RWPE2 (cell line): ENCODE measurements around the gene KITLG.

ENCODE experiments used
- ATAC-seq: fragments of 200-7000 bp; cut with Tn5 transposase; 3 replicates; pipeline ENCODE4 v1.9.1; 2021; ENCODE audit warnings: low read depth
- DNase-seq: peaks from one replicate; pipeline ENCODE4 v3.0.0-alpha.2; 2020; ENCODE audit warnings: low spot score
- H3K27ac ChIP-seq: fragments of 450-650 bp; 2 replicates; pipeline ENCODE4 v1.5.1; 2017; ENCODE audit warnings: mild to moderate bottlenecking; ENCODE audit not compliant: poor library complexity, severe bottlenecking
- H3K27me3 ChIP-seq: fragments of 250-450 bp; sonication (Bioruptor Pico); 2 replicates; pipeline ENCODE4 v1.5.1; 2021; ENCODE audit warnings: mild to moderate bottlenecking, moderate library complexity; ENCODE audit not compliant: insufficient read depth, poor library complexity, severe bottlenecking
- H3K36me3 ChIP-seq: fragments of 250-450 bp; sonication (Bioruptor Pico); 2 replicates; pipeline ENCODE4 v1.5.1; 2020; ENCODE audit warnings: low read depth, mild to moderate bottlenecking, moderate library complexity
- H3K4me1 ChIP-seq: fragments of 250-450 bp; sonication (Bioruptor Pico); 2 replicates; pipeline ENCODE4 v1.5.1; 2021; ENCODE audit warnings: mild to moderate bottlenecking, moderate library complexity; ENCODE audit not compliant: insufficient read depth, poor library complexity, severe bottlenecking
- H3K4me3 ChIP-seq: fragments of 250-450 bp; sonication (Bioruptor Pico); 2 replicates; pipeline ENCODE4 v1.5.1; 2021; ENCODE audit warnings: mild to moderate bottlenecking, moderate library complexity; ENCODE audit not compliant: severe bottlenecking
- H3K9me3 ChIP-seq: fragments of 250-450 bp; sonication (Bioruptor Pico); 2 replicates; pipeline ENCODE4 v1.5.1; 2021; ENCODE audit warnings: mild to moderate bottlenecking, moderate library complexity; ENCODE audit not compliant: severe bottlenecking
- CTCF ChIP-seq: fragments of 450-650 bp; IDR thresholded peaks from one replicate; pipeline ENCODE4 v1.5.1; 2017; ENCODE audit warnings: mild to moderate bottlenecking, moderate library complexity; ENCODE audit not compliant: poor library complexity, severe bottlenecking

KITLG gene

DNA sequence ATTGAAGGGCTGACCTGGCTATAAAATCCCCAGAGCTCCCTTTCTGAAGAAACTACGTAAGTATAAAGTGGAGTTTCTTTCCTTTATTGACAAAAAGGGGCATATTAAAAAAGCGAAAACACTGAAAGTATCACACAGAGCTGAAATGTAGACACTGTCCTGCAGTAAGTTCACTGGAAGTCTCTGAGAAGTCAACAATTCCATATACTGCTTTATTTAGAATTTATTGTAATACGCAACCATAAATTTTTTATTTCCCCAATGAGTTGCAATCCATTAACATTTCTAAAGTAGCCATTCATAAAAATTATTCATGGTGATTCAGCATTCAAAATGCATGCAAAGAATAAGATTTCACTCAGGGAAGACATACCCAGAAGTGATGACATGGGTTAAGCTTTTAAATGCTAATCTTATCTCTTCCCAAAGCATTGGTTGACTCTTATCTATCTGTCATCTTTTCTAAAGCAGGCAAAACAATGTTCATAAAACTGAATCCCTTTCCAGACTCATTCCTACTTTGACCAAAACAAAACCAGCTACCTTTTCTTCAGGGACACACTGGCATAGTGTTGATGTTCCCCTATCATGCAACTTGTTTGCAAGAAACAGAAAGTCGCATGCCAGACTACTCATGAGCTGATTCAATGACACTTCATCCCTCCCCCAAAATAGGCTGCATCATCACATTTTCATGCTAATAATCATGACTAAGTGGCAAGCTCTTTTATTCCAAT is 17.3 kb downstream of the KITLG start:
- ATAC-seq = no peak
- Histone ChIP-seq H3K27me3 (no peaks in the 10 kb centered on the region), H3K27ac (no peak overlapping the region), H3K4me3 (no peak overlapping the region), H3K4me1 (peaks cover 7% of the 10 kb centered on the region), H3K9me3 (no peaks in the 10 kb centered on the region), H3K36me3 (no peaks in the 10 kb centered on the region)
- no peak for TF ChIP-seq CTCF
- no peak for DNase-seq

DNA sequence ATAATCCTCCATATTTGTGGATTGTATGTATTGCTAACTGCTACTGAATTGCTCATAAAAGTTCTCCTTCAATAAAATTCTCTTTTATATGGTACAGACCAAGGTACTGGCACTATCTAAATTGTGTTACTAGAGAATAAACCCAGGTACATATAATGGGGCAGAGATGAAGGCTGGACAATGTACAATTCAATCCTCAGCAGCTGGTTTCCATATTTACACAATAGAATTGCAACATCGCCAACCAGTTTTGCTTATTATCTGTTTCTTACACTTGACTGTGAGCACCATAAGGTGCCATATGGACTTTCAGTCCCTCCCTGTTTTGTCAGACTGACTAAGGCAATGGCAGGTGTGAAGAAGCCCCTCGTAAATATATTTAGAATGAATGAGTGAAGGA is 18.1 kb downstream of the KITLG start:
- Histone ChIP-seq H3K36me3 (no peaks in the 10 kb centered on the region), H3K27me3 (no peaks in the 10 kb centered on the region), H3K4me3 (no peak overlapping the region), H3K27ac (no peak overlapping the region), H3K4me1 (peaks cover 7% of the 10 kb centered on the region), H3K9me3 (no peaks in the 10 kb centered on the region)
- ATAC-seq = no peak
- no peak for DNase-seq
- no peak for TF ChIP-seq CTCF

DNA sequence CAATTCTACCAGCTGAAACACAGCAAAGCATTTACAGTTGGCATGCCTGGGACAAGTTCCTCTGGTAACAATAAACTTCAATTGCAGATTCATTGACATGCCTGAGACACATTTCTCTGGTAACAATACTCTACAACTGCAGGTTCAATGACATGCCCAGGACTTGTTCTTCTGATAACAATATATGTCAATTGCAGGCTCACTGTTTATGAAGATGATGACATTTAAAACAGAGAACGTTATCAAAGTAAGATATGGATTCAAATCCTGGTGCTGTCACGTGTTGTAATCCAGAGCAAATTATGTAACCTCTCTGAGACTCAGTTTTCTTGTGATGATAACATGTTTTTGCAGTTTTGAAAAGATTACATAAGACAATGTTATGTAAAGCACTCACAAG is 20.5 kb downstream of the KITLG start:
- Histone ChIP-seq H3K9me3 (no peaks in the 10 kb centered on the region), H3K27me3 (no peaks in the 10 kb centered on the region), H3K36me3 (no peaks in the 10 kb centered on the region), H3K27ac (no peak overlapping the region), H3K4me1 (peaks cover 8% of the 10 kb centered on the region), H3K4me3 (no peak overlapping the region)
- TF ChIP-seq CTCF = no peak
- ATAC-seq (no peak), DNase-seq (no peak)

GRCh38 chr12:88559199-88559598 is 21.1 kb downstream of the KITLG start:
- H3K27me3 ChIP-seq = no peaks in the 10 kb centered on the region
- TF ChIP-seq CTCF = no peak
- no peak overlapping the region for H3K27ac ChIP-seq
- peaks cover 13% of the 10 kb centered on the region for H3K4me1 ChIP-seq
- H3K9me3 ChIP-seq = no peaks in the 10 kb centered on the region
- no peaks in the 10 kb centered on the region for H3K36me3 ChIP-seq
- H3K4me3 ChIP-seq = no peak overlapping the region
- ATAC-seq = no peak
- DNase-seq = no peak

- H3K4me3 ChIP-seq = no peak overlapping the region
- H3K9me3 ChIP-seq = no peaks in the 10 kb centered on the region
- DNase-seq = no peak
- peaks cover 21% of the 10 kb centered on the region for H3K4me1 ChIP-seq
- H3K27me3 ChIP-seq = no peaks in the 10 kb centered on the region
- ATAC-seq = no peak
- H3K27ac ChIP-seq = no peak overlapping the region
- no peak for TF ChIP-seq CTCF
- H3K36me3 ChIP-seq = no peaks in the 10 kb centered on the region
Observed at GRCh38 chr12:88558340-88558867, 21.9 kb downstream of the KITLG start.
